CD4-positive, alpha-beta T cell treated with Interleukin-2 at 100 ng/mL for 4 hours (primary cell): Measurements from ENCODE around the gene ZNF837.
"Not testable (repeated sequence)": the region's sequence is repeated elsewhere in the genome, so short reads cannot be mapped to it uniquely, and the experiment has no call there.

Experiments used
- DNase-seq: peaks from one replicate; pipeline ENCODE4 v3.0.0-alpha.2; 2020; ENCODE audit warnings: low spot score

ZNF837 gene

GRCh38 chr19:58350001-58350861, 30.6 kb downstream of the ZNF837 start:
- DNase-seq = no peak

DNA sequence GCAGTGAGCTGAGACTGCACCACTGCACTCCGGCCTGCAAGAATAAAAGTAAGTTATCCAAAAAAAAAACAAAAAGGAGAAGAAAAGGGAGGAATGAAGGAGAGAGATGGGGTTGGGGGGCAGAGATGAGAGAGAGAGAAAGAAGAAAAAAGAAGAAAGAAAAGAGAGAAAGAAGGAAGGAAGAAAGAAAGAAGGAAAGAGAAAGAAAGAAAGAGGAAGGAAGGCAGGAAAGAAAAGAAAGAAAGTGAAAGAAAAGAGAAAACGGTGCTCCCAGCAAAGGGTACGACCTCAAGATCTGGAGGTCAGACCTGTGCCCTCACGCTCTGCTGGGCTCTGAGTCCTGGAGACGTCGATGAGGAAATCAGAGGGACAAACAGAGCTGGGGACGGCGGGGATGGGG, 31.2 kb downstream of the ZNF837 start:
- no peak for DNase-seq

GRCh38 chr19:58348080-58348479, 32.8 kb downstream of the ZNF837 start:
- DNase-seq = not testable (repeated sequence)

DNA sequence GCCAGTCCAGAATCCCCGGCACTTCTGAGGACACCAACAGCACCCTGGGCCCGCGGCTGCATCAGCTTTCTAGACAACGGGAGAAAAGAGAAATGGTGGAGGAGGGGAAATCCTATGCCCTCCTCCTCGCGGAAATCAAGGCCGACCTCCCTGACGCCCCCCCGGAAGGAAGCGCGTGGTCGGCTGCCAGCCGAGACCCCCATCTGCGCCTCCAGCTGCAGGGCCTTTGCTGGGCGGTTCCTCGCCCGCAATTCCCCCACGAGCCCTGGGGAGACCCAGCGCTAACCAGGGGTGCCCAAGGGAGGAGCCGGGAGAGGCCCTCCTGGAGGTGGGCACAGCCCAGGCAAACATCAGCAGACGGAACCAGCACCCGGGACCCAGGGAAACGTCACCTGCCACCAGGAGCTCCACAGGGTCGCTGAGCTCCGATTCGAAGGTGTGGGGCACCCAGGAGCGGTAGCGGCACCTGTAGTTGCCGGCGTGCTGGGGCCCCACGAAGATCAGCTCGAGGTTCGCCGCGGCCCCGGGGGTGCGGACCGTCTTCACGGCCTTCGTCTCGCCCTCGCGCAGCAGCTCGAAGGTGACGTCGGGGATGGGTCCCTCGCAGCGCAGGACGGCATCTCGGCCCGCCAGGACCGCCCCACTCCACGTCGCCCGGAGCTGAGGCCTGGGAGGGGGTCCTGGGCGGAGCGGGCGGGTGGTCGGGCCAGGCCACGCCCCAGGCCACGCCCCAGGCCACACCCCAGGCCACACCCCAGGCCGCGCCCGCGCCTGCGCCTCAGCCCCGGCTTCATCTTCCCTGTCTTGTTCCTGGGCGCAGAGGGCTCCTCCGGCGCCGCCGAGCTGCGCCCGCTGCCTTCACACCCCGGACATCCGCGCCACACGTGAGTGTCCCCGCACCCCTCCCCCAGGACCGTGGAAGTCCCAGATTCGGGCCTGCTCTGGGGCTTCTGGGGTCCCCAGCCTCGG, 33.6 kb downstream of the ZNF837 start:
- peak; percentile 62 for DNase-seq

- no peak for DNase-seq
Measured at GRCh38 chr19:58345558-58345957, 35.3 kb downstream of the ZNF837 start.

GRCh38 chr19:58338825-58339558, 41.8 kb downstream of the ZNF837 start:
- no peak for DNase-seq

DNA sequence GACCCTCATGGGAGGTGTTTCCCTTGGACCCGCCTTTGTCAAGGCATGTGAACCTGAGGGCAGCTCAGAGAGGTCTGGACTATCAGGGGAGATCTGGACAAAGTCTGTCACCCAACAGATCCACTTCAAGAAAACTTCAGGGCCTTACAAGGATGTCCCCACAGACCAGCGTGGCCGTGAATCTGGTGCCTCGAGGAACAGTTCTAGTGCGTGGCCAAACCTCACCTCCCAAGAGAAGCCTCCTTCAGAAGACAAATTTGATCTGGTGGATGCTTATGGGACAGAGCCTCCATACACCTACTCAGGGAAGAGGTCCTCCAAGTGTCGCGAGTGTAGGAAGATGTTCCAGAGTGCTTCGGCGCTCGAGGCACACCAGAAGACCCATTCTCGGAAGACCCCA, 42.5 kb downstream of the ZNF837 start:
- DNase-seq = no peak

DNA sequence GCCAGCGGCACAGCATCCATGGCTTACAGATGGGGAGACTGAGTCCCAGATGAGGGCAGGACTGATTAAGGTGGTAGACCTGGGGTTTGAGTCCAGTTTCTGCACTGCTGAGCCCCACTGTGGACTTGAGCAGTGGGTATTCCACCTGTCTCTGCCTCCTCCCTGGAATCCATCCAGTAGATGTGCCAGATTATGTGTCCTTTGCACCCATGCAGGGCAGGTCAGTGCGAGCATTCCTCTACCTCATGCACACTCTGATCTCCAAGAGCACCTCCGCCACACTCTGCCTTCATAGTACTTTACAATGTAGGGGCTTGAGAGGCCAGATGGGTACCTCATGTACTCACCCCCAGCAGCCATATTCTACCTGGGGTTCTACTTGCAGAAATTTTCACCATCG, 44.0 kb downstream of the ZNF837 start:
- no peak for DNase-seq

- DNase-seq = no peak
Measured at GRCh38 chr19:58336216-58336615, 44.6 kb downstream of the ZNF837 start.

DNA sequence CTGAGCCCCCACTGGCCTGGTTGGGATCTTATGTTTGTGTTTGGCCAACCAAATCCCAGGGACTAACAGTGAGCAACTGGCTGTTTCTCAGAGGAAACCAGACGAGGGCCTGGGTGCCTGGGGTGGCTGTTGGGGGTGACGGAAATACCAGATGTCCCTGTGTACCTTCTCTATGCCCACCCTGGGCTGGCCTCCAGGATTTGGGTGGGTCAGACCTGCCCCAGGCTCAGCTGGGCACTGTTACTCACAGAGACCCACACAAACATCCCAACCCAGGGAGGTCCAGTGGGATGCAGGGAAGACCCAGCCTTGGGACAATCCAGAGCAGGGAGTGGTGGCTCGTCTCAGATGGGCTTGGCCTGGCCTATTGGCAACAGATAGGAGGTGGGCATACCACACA, 45.2 kb downstream of the ZNF837 start:
- DNase-seq = no peak

GRCh38 chr19:58334691-58335249, 46.1 kb downstream of the ZNF837 start:
- DNase-seq = no peak

DNA sequence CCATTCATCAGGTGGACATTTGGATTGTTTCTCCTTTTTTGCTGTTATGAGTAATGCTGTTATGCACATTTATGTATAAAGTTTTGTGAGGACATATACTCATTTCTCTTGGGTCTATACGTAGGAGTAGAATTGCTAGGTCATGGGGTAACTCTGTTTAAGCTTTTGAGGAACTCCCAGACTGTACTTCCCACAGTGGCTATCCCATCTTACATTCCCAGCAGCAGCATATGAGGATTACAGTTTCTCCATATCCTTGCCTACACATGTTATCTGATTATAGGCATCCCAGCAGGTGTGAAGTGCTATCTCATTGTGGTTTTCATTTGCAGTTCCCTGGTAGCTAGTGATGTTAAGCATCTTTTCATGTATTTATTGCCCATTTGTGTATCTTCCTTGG, 48.1 kb downstream of the ZNF837 start:
- DNase-seq = no peak

- DNase-seq = no peak
Measured at GRCh38 chr19:58330458-58330857, 50.4 kb downstream of the ZNF837 start.

DNA sequence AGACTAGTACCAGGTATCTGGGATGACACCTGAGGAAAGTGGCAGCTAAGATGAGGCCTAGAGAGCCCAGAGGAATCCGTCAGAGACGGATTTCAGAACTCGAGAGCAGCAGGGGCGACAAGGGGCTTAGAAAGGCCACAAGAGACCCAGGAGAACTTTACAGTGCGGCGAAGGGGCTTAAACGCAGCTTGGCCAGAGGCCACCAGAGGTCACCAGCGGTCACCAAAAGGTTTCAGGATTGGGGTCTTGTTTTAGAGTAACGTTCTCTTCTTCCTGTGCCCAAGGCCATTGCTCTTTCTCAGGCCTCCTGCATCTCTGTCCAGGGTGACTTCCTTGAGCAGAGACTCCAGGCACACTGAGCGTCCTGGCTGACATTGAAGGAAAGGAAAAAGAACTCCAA, 51.8 kb downstream of the ZNF837 start:
- DNase-seq = peak; percentile 7

DNA sequence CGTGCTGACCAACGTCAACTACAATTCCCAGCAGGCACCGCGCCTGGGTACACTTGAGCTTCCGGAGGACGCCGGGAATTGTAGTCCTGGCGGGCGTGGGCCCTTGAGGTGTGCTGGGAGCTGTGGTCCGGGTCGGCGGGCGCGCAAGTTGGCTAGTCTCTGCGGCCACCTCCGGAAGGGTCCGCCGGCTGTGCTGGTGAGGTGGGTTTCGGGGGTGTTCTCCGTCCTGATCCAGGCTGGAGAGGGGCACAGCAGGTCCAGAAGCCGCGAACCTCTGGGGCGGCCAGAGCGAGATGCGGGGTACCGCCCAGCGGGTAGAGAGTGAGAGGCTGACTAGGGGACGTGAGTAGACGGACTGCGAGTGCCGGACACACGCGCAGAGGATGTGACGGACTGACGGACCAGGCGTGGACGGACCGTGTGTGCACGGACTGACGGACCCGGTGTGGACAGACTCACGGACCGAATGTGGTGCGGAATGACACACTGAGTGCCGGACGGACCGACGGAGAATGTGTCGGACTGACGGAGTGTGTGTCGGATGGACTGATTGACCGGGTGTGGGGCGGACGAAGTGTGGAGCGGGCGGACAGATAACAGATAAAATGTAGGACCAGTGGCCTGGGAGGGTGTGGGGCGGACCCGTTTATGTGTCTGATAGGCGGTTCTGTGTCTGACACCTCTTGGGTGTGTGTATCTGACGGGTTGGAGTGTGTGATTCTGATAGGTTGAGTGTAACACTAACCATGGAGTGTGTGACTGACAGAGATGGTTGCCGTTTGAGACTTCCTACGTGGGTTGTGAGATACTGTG, 53.7 kb downstream of the ZNF837 start, which contains the start of gene ZSCAN22:
Gene ZSCAN22, plus strand, starts transcription at position 81 of the 813 bp plus-strand sequence. CDS start 7,809 bp downstream, outside the sequence.
- DNase-seq = peak; percentile 91

DNA sequence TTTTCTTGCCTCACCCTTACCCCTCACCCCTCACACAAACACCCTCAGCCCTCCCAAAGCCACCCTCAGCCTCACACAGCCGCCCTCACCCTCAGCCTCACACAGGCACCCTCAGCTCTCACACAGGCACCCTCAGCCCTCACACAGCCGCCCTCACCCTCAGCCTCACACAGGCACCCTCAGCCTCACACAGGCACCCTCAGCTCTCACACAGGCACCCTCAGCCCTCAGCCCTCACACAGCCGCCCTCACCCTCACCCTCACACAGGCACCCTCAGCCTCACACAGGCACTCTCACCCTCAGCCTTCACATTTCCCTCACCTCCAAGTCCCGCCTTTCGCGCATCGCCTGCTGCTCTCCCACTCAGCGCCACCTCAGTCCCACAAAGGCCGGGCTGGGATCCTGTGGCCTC, 54.3 kb downstream of the ZNF837 start:
- DNase-seq = no peak

DNA sequence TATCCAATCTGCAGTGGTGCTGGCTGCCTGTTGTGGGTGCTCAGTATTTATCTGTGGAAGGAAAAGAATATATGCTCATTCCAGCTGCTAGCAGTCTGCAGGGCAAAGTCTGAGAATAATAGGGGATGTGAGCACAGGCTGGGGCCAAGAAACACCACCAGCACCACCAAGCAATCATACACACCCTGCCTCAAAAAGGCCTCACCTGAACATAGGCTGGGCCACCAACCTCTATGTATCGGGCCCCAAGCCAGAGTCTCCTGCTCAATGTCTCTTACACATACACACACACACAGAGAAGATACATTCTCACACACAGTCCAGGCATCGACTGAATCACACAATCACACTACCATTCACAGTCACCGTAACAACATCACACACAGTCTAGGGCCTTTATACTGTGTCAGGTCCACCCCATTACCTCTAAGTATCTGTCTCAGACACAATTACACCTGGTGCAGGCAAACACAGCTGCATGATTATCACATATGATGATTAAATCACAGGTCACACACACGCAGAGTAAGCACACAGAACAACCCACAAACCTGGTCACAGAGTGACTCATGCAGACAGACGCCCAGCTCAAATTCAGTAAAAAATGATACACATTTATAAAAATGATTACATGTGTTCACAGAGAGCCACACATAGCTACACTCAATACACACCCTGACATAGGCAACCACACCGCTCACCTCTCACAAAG, 55.4 kb downstream of the ZNF837 start:
- peak; percentile 10 for DNase-seq

DNA sequence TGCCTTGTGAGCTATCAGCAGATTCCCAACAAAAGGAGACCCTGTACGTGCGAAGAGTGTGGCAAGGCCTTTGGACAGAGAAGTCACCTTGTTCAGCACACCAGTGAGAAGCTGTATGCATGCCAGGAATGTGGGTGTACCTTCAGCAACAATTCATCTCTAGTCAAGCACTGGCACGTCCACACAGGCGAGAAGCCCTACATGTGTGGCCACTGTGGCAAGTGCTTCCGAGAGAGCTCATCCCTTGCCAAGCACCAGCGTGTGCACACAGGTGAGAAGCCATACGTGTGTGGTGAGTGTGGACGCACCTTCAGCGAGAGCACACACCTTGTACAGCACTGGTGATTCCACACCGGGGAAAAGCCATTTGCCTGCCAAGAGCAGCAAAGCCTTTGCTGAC, 61.6 kb downstream of the ZNF837 start:
- DNase-seq = no peak

DNA sequence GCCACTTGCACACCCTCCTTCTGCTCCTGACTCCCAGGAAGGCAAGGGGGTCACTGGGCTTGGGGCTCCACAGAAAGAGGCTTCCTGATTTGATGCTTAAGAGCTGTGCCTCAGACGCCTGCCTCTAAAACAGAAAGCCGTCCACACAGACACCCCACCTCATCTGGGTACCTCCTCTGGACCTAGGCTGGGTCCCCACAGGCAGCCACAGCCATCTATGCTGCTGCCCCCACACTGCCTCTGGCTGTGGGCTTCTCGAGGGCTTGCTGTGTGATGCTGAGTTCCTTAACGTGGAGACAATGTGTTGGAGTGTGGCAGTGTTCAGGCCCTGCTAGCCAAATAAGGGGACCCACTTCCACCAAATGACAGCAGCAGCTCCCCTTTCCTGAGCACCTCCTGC, 62.5 kb downstream of the ZNF837 start:
- DNase-seq = no peak
